ENCODE results near the gene TTF2. TPM values are rescaled to one million over a fixed set of nuclear protein-coding genes. Genes with fewer than 3 reads are reported as not detected.

TTF2 gene
- total RNA-seq, 1 experiment from 2014 or later: 88.8 TPM

GRCh38 chr1:117017062-117017461 lies 43.1 kb upstream of the TTF2 start (continued):
- TF ChIP-seq, protein P1, sequence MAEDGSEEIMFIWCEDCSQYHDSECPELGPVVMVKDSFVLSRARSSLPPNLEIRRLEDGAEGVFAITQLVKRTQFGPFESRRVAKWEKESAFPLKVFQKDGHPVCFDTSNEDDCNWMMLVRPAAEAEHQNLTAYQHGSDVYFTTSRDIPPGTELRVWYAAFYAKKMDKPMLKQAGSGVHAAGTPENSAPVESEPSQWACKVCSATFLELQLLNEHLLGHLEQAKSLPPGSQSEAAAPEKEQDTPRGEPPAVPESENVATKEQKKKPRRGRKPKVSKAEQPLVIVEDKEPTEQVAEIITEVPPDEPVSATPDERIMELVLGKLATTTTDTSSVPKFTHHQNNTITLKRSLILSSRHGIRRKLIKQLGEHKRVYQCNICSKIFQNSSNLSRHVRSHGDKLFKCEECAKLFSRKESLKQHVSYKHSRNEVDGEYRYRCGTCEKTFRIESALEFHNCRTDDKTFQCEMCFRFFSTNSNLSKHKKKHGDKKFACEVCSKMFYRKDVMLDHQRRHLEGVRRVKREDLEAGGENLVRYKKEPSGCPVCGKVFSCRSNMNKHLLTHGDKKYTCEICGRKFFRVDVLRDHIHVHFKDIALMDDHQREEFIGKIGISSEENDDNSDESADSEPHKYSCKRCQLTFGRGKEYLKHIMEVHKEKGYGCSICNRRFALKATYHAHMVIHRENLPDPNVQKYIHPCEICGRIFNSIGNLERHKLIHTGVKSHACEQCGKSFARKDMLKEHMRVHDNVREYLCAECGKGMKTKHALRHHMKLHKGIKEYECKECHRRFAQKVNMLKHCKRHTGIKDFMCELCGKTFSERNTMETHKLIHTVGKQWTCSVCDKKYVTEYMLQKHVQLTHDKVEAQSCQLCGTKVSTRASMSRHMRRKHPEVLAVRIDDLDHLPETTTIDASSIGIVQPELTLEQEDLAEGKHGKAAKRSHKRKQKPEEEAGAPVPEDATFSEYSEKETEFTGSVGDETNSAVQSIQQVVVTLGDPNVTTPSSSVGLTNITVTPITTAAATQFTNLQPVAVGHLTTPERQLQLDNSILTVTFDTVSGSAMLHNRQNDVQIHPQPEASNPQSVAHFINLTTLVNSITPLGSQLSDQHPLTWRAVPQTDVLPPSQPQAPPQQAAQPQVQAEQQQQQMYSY (CRISPR knock-in tag; IDR thresholded peaks at IDR 0.05): no peak
- TF ChIP-seq NR2C2 (CRISPR knock-in tag; IDR thresholded peaks at IDR 0.05): no peak

DNA sequence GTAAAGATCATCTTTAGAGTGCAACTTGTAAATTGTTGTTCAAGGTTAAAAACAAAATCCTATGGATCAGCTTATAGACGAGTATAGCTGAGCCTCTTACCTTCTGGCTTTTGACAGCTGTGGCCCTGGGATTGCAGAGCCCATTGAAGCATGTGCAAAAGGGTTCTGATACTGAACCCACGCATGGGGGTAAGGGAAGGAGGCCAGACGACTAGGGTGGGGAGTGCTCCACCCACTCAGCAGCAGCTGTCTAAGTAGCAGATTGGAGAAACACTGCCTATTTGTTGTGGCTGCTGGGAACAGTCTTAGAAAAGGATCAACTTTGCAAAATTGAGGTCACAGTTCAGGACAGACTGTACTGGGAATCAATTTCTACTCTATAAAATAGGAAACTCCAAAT lies 42.5 kb upstream of the TTF2 start:
- H3K27ac Mint-ChIP-seq: no peak overlapping the region
- no peak overlapping the region for H3K4me3 Mint-ChIP-seq
- no peak for TF ChIP-seq ZNF232 (CRISPR knock-in tag; IDR thresholded peaks at IDR 0.05)
- TF ChIP-seq MXD4 (CRISPR knock-in tag; IDR thresholded peaks at IDR 0.05; ENCODE audit: borderline replicate concordance): no peak
- no peak for TF ChIP-seq PRRX2 (CRISPR knock-in tag; IDR thresholded peaks at IDR 0.05)
- no peak for ATAC-seq
- H3K36me3 Mint-ChIP-seq: no peaks in the 10 kb centered on the region
- H3K27me3 Mint-ChIP-seq (ENCODE audit: low read depth): no peaks in the 10 kb centered on the region
- ChIA-PET CTCF (interaction anchor here (1.2 kb wide), 1 partner anchor 345 kb away, joined by 3 read pairs; no protein-coding TSS in a partner anchor), POLR2A (no interaction called here)
- DNase-seq (ENCODE audit: low spot score): no peak
- H3K4me1 Mint-ChIP-seq: peaks cover 8% of the 10 kb centered on the region
- no peaks in the 10 kb centered on the region for H3K9me3 Mint-ChIP-seq

- H3K36me3 Mint-ChIP-seq: no peaks in the 10 kb centered on the region
- POLR2A ChIA-PET: no interaction called here
- H3K27me3 Mint-ChIP-seq (ENCODE audit: low read depth): no peaks in the 10 kb centered on the region; the same call in 1 of the 2 replicates
- H3K4me1 Mint-ChIP-seq: peaks cover 3% of the 10 kb centered on the region
- TF ChIP-seq GRHL2 (CRISPR knock-in tag; IDR thresholded peaks at IDR 0.05; ENCODE audit: insufficient replicate concordance, severe bottlenecking) (no peak), NR1H2 (CRISPR knock-in tag; IDR thresholded peaks at IDR 0.05) (no peak), ZNF317 (CRISPR knock-in tag; IDR thresholded peaks at IDR 0.05; ENCODE audit: borderline replicate concordance, low read depth) (no peak), ATF1 (CRISPR knock-in tag; IDR thresholded peaks at IDR 0.05) (no peak), ETV6 (CRISPR knock-in tag; IDR thresholded peaks at IDR 0.05) (no peak), JUN (CRISPR knock-in tag; IDR thresholded peaks at IDR 0.05) (no peak)
- TF ChIP-seq, protein P2, sequence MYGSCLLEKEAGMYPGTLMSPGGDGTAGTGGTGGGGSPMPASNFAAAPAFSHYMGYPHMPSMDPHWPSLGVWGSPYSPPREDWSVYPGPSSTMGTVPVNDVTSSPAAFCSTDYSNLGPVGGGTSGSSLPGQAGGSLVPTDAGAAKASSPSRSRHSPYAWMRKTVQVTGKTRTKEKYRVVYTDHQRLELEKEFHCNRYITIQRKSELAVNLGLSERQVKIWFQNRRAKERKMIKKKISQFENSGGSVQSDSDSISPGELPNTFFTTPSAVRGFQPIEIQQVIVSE (CRISPR knock-in tag; IDR thresholded peaks at IDR 0.05; ENCODE audit: borderline replicate concordance): no peak
- TF ChIP-seq, protein P3, sequence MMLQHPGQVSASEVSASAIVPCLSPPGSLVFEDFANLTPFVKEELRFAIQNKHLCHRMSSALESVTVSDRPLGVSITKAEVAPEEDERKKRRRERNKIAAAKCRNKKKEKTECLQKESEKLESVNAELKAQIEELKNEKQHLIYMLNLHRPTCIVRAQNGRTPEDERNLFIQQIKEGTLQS (CRISPR knock-in tag; conservative IDR thresholded peaks at IDR 0.05): no peak
- TF ChIP-seq, protein P4, sequence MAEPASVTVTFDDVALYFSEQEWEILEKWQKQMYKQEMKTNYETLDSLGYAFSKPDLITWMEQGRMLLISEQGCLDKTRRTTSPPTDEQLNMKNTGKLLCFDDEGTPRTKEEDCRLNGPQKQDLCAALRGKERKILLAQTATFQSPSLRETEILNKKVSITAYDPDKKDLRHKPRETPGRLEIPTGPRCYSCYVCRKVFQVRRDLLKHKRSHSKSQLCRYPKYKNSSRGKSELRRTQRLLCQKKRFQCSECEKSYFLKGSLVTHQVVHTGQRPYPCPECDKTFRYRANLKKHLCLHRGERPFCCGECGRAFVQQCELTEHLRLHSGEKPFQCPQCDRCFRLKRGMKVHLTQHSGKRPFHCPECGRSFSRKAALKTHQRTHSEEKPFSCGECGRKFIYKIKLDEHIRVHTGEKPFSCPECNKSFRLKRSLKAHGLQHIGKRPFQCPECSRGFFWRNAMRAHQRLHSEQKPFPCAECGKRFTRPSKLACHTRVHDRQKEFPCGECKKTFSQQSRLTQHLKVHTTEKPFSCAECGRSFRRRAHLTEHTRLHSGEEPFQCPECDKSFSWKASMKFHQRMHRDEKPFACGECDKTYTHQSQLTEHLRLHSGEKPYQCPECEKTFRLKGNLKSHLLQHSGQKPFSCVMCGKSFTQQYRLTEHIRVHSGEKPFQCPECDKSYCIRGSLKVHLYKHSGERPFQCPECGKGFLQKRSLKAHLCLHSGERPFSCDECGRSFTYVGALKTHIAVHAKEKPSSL (CRISPR knock-in tag; conservative IDR thresholded peaks at IDR 0.05): no peak
- TF ChIP-seq, protein P1 (CRISPR knock-in tag; IDR thresholded peaks at IDR 0.05): no peak
- ATAC-seq (no peak), DNase-seq (ENCODE audit: low spot score) (no peak)
- no peak overlapping the region for H3K4me3 Mint-ChIP-seq
- H3K9me3 Mint-ChIP-seq: no peaks in the 10 kb centered on the region
- H3K27ac Mint-ChIP-seq: no peak overlapping the region
- CTCF ChIA-PET: interaction anchor here (1.1 kb wide), 1 partner anchor 11 kb away, joined by 3 read pairs; no protein-coding TSS in a partner anchor
These were observed 39.5 kb upstream of the TTF2 start for GRCh38 chr1:117020526-117021156.
